ENCODE results near the gene PVALEF.

The PVALEF gene

DNA sequence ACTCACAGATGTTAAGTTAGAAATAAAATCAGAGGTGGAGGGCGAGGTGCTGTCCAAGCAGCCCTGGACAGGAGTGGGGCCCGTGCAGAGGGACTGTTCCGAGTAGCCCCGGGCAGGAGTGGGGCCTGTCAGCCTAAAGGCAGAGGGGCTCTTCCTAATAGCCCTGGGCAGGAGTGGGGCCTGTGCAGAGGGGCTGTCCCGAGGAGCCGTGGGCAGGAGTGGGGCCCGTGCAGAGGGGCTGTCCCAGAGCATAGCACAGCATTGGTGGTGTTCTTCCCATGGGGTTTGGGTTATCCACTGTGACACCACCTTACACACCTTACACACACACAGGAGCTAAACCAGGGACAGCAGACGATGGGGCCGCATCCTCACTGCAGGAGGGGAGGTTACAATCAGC, 47.1 kb downstream of the PVALEF start:
- in situ Hi-C loops (cut with HindIII; ENCODE audit: low sequenced_read_pairs): no loop called here
- TF ChIP-seq CTCF (IDR thresholded peaks at IDR 0.05; ENCODE audit: low read depth, low read length, missing control alignments): no peak
- no peak overlapping the region for H3K4me3 ChIP-seq (ENCODE audit: low read depth, low read length)
- no peak for DNase-seq (ENCODE audit: low read depth)

DNA sequence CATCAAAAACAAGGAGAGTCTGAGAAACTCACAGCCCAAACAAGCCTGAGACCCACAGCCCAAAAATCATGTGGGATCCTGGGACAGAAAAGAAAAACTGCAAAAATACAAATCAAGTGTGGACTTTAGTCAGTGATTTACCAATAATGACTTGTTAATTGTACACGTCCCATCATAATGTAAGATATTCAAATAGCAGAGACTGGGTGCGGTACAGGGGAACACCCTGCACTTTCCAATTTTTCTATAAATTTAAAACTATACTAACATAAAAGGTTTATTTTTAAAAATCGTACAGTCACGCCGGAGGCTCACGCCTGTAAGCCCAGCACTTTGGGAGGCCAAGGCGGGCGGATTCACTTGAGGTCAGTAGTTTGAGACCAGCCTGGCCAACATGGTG, 48.7 kb downstream of the PVALEF start:
- in situ Hi-C loops (cut with HindIII; ENCODE audit: low sequenced_read_pairs): no loop called here
- no peak for DNase-seq (ENCODE audit: low read depth)
- no peak for TF ChIP-seq CTCF (IDR thresholded peaks at IDR 0.05; ENCODE audit: low read depth, low read length, missing control alignments)
- H3K4me3 ChIP-seq (ENCODE audit: low read depth, low read length): no peak overlapping the region

DNA sequence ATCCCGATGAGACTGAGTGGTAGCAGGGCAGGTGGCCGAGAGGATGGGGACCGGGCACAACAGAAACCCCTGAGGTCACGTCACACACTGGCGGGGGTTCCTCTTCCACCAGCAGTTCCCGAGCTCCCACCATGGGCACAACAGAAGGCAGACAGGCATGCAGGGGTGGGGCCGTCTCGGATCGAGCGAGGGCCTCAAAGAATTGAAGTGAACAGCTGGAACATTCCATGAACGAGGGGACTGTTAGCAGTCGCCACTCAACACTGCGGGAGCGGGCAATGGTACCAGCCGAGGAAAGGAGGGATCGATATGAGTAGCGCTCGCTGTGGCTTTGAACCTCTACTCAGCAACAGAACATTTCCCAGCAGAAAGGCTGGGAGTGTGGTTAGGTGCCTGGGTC, 52.2 kb downstream of the PVALEF start:
- no peak for DNase-seq (ENCODE audit: low read depth)
- in situ Hi-C loops (cut with HindIII; ENCODE audit: low sequenced_read_pairs): no loop called here
- no peak overlapping the region for H3K4me3 ChIP-seq (ENCODE audit: low read depth, low read length)
- TF ChIP-seq CTCF (IDR thresholded peaks at IDR 0.05; ENCODE audit: low read depth, low read length, missing control alignments): no peak

DNA sequence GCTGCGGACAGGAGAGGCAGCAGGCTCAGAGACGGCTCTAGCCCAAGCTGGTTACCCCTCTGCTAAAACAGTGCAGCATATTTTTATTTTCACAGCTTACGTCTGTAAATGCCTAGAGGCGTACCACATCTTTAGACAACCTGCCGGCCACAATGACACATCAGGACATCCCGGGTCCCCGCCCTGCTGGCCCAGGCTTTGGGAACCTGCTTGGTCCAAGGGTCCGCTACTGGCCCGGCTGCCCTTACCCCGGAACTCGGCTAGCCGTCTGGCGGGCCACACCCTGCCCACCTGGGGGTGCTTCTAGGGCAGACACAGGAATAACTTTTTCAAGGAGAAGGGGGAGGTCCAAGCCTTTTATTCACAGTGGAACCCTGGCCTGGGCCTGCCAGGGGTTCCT, 53.2 kb downstream of the PVALEF start:
- in situ Hi-C loops (cut with HindIII; ENCODE audit: low sequenced_read_pairs): no loop called here
- no peak for TF ChIP-seq CTCF (IDR thresholded peaks at IDR 0.05; ENCODE audit: low read depth, low read length, missing control alignments)
- DNase-seq (ENCODE audit: low read depth): no peak
- H3K4me3 ChIP-seq (ENCODE audit: low read depth, low read length): no peak overlapping the region

DNA sequence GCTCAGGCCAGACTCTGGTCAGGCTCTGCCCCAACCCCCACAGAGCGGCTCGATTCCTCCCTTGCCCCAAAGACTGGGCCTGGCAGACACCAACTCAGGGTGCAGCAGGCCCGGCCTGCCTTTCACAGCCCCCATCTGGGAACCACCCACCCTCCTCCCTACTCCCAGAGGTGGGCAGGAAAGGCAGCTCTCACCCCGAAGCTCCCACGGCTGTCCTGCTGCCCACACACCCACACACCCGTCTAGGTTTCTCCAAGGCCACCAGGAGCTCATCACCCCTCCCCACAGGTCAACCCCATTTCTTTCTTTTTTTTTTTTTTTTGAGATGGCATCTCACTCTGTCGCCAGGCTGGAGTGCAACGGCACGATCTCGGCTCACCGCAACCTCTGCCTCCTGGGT, 53.7 kb downstream of the PVALEF start:
- no peak for TF ChIP-seq CTCF (IDR thresholded peaks at IDR 0.05; ENCODE audit: low read depth, low read length, missing control alignments)
- no peak overlapping the region for H3K4me3 ChIP-seq (ENCODE audit: low read depth, low read length)
- in situ Hi-C loops (cut with HindIII; ENCODE audit: low sequenced_read_pairs): no loop called here
- DNase-seq (ENCODE audit: low read depth): no peak

DNA sequence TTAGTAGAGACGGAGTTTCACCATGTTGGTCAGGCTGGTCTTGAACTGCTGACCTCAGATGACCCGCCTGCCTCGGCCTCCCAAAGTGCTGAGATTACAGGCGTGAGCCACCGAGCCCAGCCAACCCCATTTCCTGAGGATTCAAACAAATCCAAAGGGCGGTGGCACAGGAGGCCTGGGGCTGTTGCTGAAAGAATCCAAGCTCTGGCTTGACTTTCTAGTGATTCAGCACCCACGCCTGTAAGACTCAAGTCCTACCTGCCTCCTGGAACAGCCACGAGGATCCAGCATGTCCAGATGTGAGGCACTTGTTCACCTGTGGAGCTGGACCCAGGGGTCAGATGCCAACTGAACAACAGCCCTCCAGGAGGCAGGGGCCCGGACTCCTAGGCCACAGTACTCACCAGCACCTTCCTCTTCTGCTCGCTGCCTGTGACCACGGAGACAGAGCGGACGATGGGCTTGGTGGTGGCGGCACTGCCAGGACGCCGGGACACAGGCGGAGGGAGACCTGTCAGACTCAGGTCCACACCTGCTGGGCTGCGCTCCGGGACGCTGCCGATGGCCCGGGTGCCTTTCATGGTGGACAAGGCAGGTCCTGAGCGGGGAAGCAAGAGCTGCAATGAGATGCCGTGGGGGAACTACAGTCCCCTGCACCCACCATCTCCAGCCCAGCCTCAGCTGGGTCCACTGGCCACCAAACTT, 54.3 kb downstream of the PVALEF start:
- TF ChIP-seq CTCF (IDR thresholded peaks at IDR 0.05; ENCODE audit: low read depth, low read length, missing control alignments): no peak

More for the DNA sequence above, 54.3 kb downstream of the PVALEF start:
- DNase-seq (ENCODE audit: low read depth): no peak
- in situ Hi-C loops (cut with HindIII; ENCODE audit: low sequenced_read_pairs): no loop called here
- no peak overlapping the region for H3K4me3 ChIP-seq (ENCODE audit: low read depth, low read length)

Measured in astrocyte of the cerebellum (primary cell).